K562 (cell line): Measurements from ENCODE around the gene AP2A2. TPM values are rescaled to one million over a fixed set of nuclear protein-coding genes. Genes with fewer than 3 reads are reported as not detected.

Experiments used
- ATAC-seq: fragments of 200-7000 bp; cut with Tn5 transposase; 3 replicates; pipeline ENCODE4 v1.9.1; 2020; ENCODE audit warnings: moderate library complexity
- BruUV-seq: library from RNA; stranded (reverse); fragments of 400-500 nt; replicated peaks from 2 replicates; lab custom pipeline; 2021; lab: Mats Ljungman, UMichigan
- CTCF ChIA-PET: fragments of 300-600 bp; formaldehyde crosslinking; extraction: SDS; loops from one replicate; lab custom pipeline; 2021; ENCODE audit warnings: low intra/inter-chr PET ratio; lab: Yijun Ruan, JAX
- POLR2A ChIA-PET: fragments of 300-600, 350-650 bp; sonication (Branson Sonifier 250); formaldehyde crosslinking; extraction: SDS; loops from one replicate; lab custom pipeline; 2021; ENCODE audit warnings: antibody characterized with exemption, inconsistent platforms; lab: Yijun Ruan, JAX
- DNase-seq, 4 experiments: peaks; one replicate each; pipeline versions ENCODE4 v3.0.0 to v3.0.0-alpha.2; 2011 to 2018; ENCODE audit warnings: low spot score in 3 of 4, mixed read lengths in 3 of 4; ENCODE audit errors: extremely low read depth in 1 of 4
- FAIRE-seq: peaks from 2 replicates; lab custom pipeline; 2011; peaks lifted over from hg19 to GRCh38; lab: Jason Lieb, UNC
- H2AFZ ChIP-seq: 2 replicates; pipeline ENCODE4 v1.6.0; 2011; ENCODE audit warnings: low read depth, low read length, control low read depth, inconsistent platforms
- H3K27ac ChIP-seq: fragments of 200-600 bp; 3 replicates; pipeline ENCODE4 v1.8.0; 2011; ENCODE audit warnings: low read depth, mild to moderate bottlenecking, control low read depth, inconsistent platforms, low read length, moderate library complexity, mixed read lengths; ENCODE audit errors: extremely low read depth
- H3K27me3 ChIP-seq, 2 experiments: fragments of 300-600 bp in 1 of 2; 2 replicates in 1 of 2; 3 replicates in 1 of 2; pipeline versions ENCODE4 v1.6.0 to v1.8.0; 2011; ENCODE audit warnings: inconsistent platforms in 2 of 2, low read length in 2 of 2, mild to moderate bottlenecking in 1 of 2, mixed read lengths in 1 of 2, moderate library complexity in 1 of 2; ENCODE audit not compliant: control insufficient read depth in 2 of 2, insufficient read depth in 2 of 2
- H3K36me3 ChIP-seq: fragments of 300-600 bp; 3 replicates; pipeline ENCODE4 v1.8.0; 2011; ENCODE audit warnings: mild to moderate bottlenecking, low read length, inconsistent platforms; ENCODE audit not compliant: control insufficient read depth, insufficient read depth
- H3K4me1 ChIP-seq, 2 experiments: fragments of 200-600 bp in 1 of 2; replicated peaks in 1 of 2; 2 replicates in 1 of 2; 3 replicates in 1 of 2; pipeline versions ENCODE4 v1.5.1 to v1.8.0; 2011; ENCODE audit warnings: inconsistent platforms in 2 of 2, low read length in 2 of 2, mild to moderate bottlenecking in 1 of 2, mixed read lengths in 1 of 2, moderate library complexity in 1 of 2; ENCODE audit not compliant: control insufficient read depth in 2 of 2, insufficient read depth in 2 of 2
- H3K4me2 ChIP-seq: 2 replicates; pipeline ENCODE4 v1.6.1; 2011; ENCODE audit warnings: low read length, control low read depth, inconsistent platforms, mixed read lengths; ENCODE audit not compliant: insufficient read depth
- H3K4me3 ChIP-seq: fragments of 200-600 bp; sonication (generic), shearing (Covaris generic); 2 replicates; pipeline ENCODE4 v1.5.1; 2016; ENCODE audit warnings: control low read depth, inconsistent platforms
- H3K79me2 ChIP-seq: fragments of 200-600 bp; 3 replicates; pipeline ENCODE4 v1.8.0; 2011; ENCODE audit warnings: low read length, inconsistent platforms; ENCODE audit not compliant: control insufficient read depth, insufficient read depth
- H3K9ac ChIP-seq, 2 experiments: 2 replicates each; pipeline versions ENCODE4 v1.6.0 to v1.6.1; 2011; ENCODE audit warnings: low read depth in 2 of 2, low read length in 2 of 2, control low read depth in 1 of 2, inconsistent platforms in 1 of 2, mild to moderate bottlenecking in 1 of 2, mixed read lengths in 1 of 2; ENCODE audit not compliant: insufficient read depth in 1 of 2
- H3K9me1 ChIP-seq: one replicate; pipeline ENCODE4 v1.6.0; 2011; ENCODE audit warnings: inconsistent platforms, mild to moderate bottlenecking, low read length, moderate library complexity; ENCODE audit not compliant: control insufficient read depth, insufficient read depth
- H3K9me3 ChIP-seq: replicated peaks from 2 replicates; pipeline ENCODE4 v1.5.1; 2011; ENCODE audit warnings: low read depth, low read length, inconsistent platforms; ENCODE audit not compliant: control insufficient read depth, insufficient read depth
- H4K20me1 ChIP-seq: replicated peaks from 2 replicates; pipeline ENCODE4 v1.6.1; 2011; ENCODE audit warnings: low read length, inconsistent platforms, mixed read lengths; ENCODE audit not compliant: control insufficient read depth, insufficient read depth
- ASH1L ChIP-seq: fragments of 450-650 bp; IDR thresholded peaks from 2 replicates; pipeline ENCODE4 v1.6.1; 2018; ENCODE audit warnings: borderline replicate concordance, mild to moderate bottlenecking, low read depth; ENCODE audit not compliant: partially characterized antibody
- CREM ChIP-seq: IDR thresholded peaks from 2 replicates; pipeline ENCODE4 v1.6.1; 2014; ENCODE audit warnings: antibody characterized with exemption, low read depth
- ESRRA ChIP-seq: fragments of 450-650 bp; IDR thresholded peaks from 2 replicates; pipeline ENCODE4 v1.6.1; 2014; ENCODE audit warnings: low read depth, mild to moderate bottlenecking, moderate library complexity, borderline replicate concordance
- HSF4 ChIP-seq: fragments of 250-450 bp; sonication (Bioruptor Pico); IDR thresholded peaks from 2 replicates; pipeline ENCODE4 v2.1.2; 2022; ENCODE audit warnings: mild to moderate bottlenecking, moderate library complexity, borderline replicate concordance
- KLF16 ChIP-seq: IDR thresholded peaks from 2 replicates; pipeline ENCODE4 v1.6.1; 2016; ENCODE audit warnings: antibody characterized with exemption
- POLR2G ChIP-seq: fragments of 200-400 bp; formaldehyde crosslinking; IDR thresholded peaks from 2 replicates; pipeline ENCODE4 v1.6.1; 2017; ENCODE audit warnings: low read depth, mild to moderate bottlenecking, antibody characterized with exemption, low read length, moderate library complexity
- POU5F1 ChIP-seq: fragments of 150-350 bp; IDR thresholded peaks from 2 replicates; pipeline ENCODE4 v1.6.1; 2014; ENCODE audit warnings: borderline replicate concordance, low read length, low read depth, mild to moderate bottlenecking; ENCODE audit not compliant: partially characterized antibody
- PYGO2 ChIP-seq: fragments of 450-650 bp; IDR thresholded peaks from 2 replicates; pipeline ENCODE4 v1.6.1; 2016; ENCODE audit warnings: mild to moderate bottlenecking, missing genetic modification characterization, moderate library complexity, missing compliant biosample characterization
- RFX1 ChIP-seq: fragments of 450-650 bp; IDR thresholded peaks from 2 replicates; pipeline ENCODE4 v1.6.1; 2016; ENCODE audit warnings: mild to moderate bottlenecking, moderate library complexity
- U2AF1 ChIP-seq: fragments of 200-400 bp; formaldehyde crosslinking; optimal IDR thresholded peaks from 2 replicates; pipeline ENCODE3; 2017; ENCODE audit warnings: mild to moderate bottlenecking, low read depth, low read length, moderate library complexity
- XRCC4 ChIP-seq: IDR thresholded peaks from one replicate; pipeline ENCODE4 v1.6.1; 2011; ENCODE audit not compliant: insufficient read depth, insufficient read length; ENCODE audit errors: extremely low read depth
- ZFP36 ChIP-seq: fragments of 150-350 bp; IDR thresholded peaks from 2 replicates; pipeline ENCODE4 v1.6.1; 2018; ENCODE audit warnings: low read length, low read depth; ENCODE audit not compliant: partially characterized antibody
- ZNF121 ChIP-seq: sonication (generic); formaldehyde crosslinking; conservative IDR thresholded peaks from 2 replicates; pipeline ENCODE4 v1.8.0; 2022; ENCODE audit warnings: missing genetic modification reagents
- ZNF511 ChIP-seq: sonication (generic); formaldehyde crosslinking; IDR thresholded peaks from 2 replicates; pipeline ENCODE4 v1.8.0; 2022; ENCODE audit warnings: mild to moderate bottlenecking, missing genetic modification reagents
- WGBS: fragments of 100-300 bp; shearing (Covaris generic); methylation state at CpG from one replicate; pipeline ENCODE4 v1.1.6; 2016; ENCODE audit warnings: low coverage, mixed read lengths; ENCODE audit not compliant: insufficient coverage; ENCODE audit errors: missing lambda C conversion rate; 5-methylcytosine and 5-hydroxymethylcytosine counted together
- in situ Hi-C: fragments of 300-500 bp; cut with MboI; formaldehyde crosslinking; loops from 4 replicates; pipeline ENCODE4 v1.15.0; 2018; ENCODE audit warnings: inconsistent platforms, mixed read lengths
- intact Hi-C: fragments of 100-400 bp; cut with micrococcal nuclease; formaldehyde crosslinking; loops from 2 replicates; pipeline ENCODE4 v1.14.2; 2022
- polyA plus RNA-seq, 8 experiments: library from polyadenylated mRNA; depleted of rRNA in 4 of 8; stranded (reverse) in 5 of 8; unstranded in 3 of 8; fragments of >200 nt; fragmentation: Nextera tagmentation in 2 of 8; fragmentation: Illumina TruSeq in 1 of 8; extraction: Ambion mirVana in 2 of 8; extraction: Trizol in 1 of 8; gene quantifications; 2 replicates each; pipeline versions ENCODE4 v1.2.1 to v1.2.3, GENCODE V29; 2011 to 2014; ENCODE audit warnings: inconsistent platforms in 1 of 8, missing spikeins in 1 of 8
- total RNA-seq, 7 experiments: library from RNA; depleted of rRNA in 6 of 7; stranded (reverse); fragments of >200 nt in 6 of 7; fragmentation: Illumina TruSeq in 2 of 7; extraction: Trizol in 2 of 7; gene quantifications; 2 replicates each; pipeline versions ENCODE4 v1.2.1 to v1.2.3, GENCODE V29; 2011 to 2021; ENCODE audit warnings: low replicate concordance in 1 of 7

AP2A2 gene
- total and polyA plus RNA-seq, 9 of the 15 experiments (the other 6 are each of a cell fraction or from before 2014, with no cell fraction given), result 0.69 to 41.7 (median 15.2) TPM

- no peak overlapping the region for H3K9ac ChIP-seq
- in situ Hi-C loops, result no loop called here
- CTCF ChIA-PET, result no interaction called here
- no peak for ATAC-seq
- peaks cover 0 to 60% of the 10 kb centered on the region in 2 experiments; a peak in 2 of 5 replicates for H3K4me1 ChIP-seq
- H3K9me1 ChIP-seq, result peaks cover 2% of the 10 kb centered on the region
- H3K36me3 ChIP-seq, result no peaks in the 10 kb centered on the region
- no peaks in the 10 kb centered on the region for H3K79me2 ChIP-seq
- no peaks in the 10 kb centered on the region for H3K9me3 ChIP-seq
- no peak overlapping the region for H3K27ac ChIP-seq
- TF ChIP-seq ZNF121 (0 out of 2 replicates have a peak, but pooled peaks have one; percentile 7), ESRRA (no peak), POU5F1 (no peak), KLF16 (no peak), ASH1L (no peak)
- no peak overlapping the region for H3K4me2 ChIP-seq
- WGBS, result 11% methylated on average over 26 of the region's 35 CpGs
- no peak for DNase-seq
- FAIRE-seq, result no peak
- no TSS peak for BruUV-seq
- POLR2A ChIA-PET, result no interaction called here
- no peak overlapping the region for H2AFZ ChIP-seq
- intact Hi-C loops, result no loop called here
- no peak overlapping the region for H3K4me3 ChIP-seq
- no peaks in the 10 kb centered on the region; the same call in 1 of the 2 replicates for H4K20me1 ChIP-seq
- H3K27me3 ChIP-seq, result peaks cover 0 to 66% of the 10 kb centered on the region in 2 experiments; a peak in 3 of 5 replicates
Measured at GRCh38 chr11:1025410-1026162, 99.9 kb downstream of the AP2A2 start.

GRCh38 chr11:1026163-1026450, 100.4 kb downstream of the AP2A2 start:
- Histone ChIP-seq H2AFZ (no peak overlapping the region), H4K20me1 (no peaks in the 10 kb centered on the region; the same call in 1 of the 2 replicates), H3K36me3 (no peaks in the 10 kb centered on the region), H3K9ac (no peak overlapping the region; a peak in 1 of 4 replicates), H3K27me3 (peaks cover 0 to 61% of the 10 kb centered on the region in 2 experiments; a peak in 3 of 5 replicates), H3K4me3 (no peak overlapping the region), H3K9me1 (peaks cover 2% of the 10 kb centered on the region), H3K27ac (no peak overlapping the region), H3K9me3 (no peaks in the 10 kb centered on the region), H3K4me2 (no peak overlapping the region), H3K79me2 (no peaks in the 10 kb centered on the region), H3K4me1 (peaks cover 0 to 62% of the 10 kb centered on the region in 2 experiments; a peak in 2 of 5 replicates)
- in situ Hi-C loops (no loop called here), intact Hi-C loops (no loop called here)
- WGBS, result 13% methylated on average over 14 of the region's 14 CpGs
- DNase-seq (no peak), FAIRE-seq (no peak), ATAC-seq (no peak)
- no TSS peak for BruUV-seq
- CTCF ChIA-PET, result no interaction called here
- POLR2A ChIA-PET, result no interaction called here
- TF ChIP-seq CREM, result no peak
- TF ChIP-seq XRCC4, result no peak
- no peak for TF ChIP-seq POLR2G
- TF ChIP-seq RFX1, result no peak
- TF ChIP-seq PYGO2, result no peak
- TF ChIP-seq ZFP36, result no peak
- TF ChIP-seq U2AF1, result no peak
- no peak for TF ChIP-seq ZNF511
- TF ChIP-seq HSF4 (CRISPR knock-in tag), result no peak
